GM10266 (cell line): Measurements from ENCODE around the gene MCF2L.

Experiments used
- DNase-seq: peaks from one replicate; pipeline ENCODE4 v3.0.0; 2012; ENCODE audit errors: extremely low spot score
- CTCF ChIP-seq: IDR thresholded peaks from 2 replicates; pipeline ENCODE4 v1.5.1; 2012; ENCODE audit warnings: mild to moderate bottlenecking, low read depth; ENCODE audit not compliant: control insufficient read depth, insufficient read depth; ENCODE audit errors: missing control alignments

Gene MCF2L

GRCh38 chr13:113093580-113094409 is 124.8 kb downstream of the MCF2L start:
- DNase-seq, result no peak
- TF ChIP-seq CTCF, result no peak

GRCh38 chr13:113094410-113094800 is 125.4 kb downstream of the MCF2L start:
- DNase-seq, result no peak
- no peak for TF ChIP-seq CTCF

- no peak for DNase-seq
- TF ChIP-seq CTCF, result no peak
Observed at GRCh38 chr13:113095146-113096051, 126.4 kb downstream of the MCF2L start.

- TF ChIP-seq CTCF, result no peak
- no peak for DNase-seq
Observed at GRCh38 chr13:113096052-113096744, 127.2 kb downstream of the MCF2L start.

GRCh38 chr13:113096745-113097305 is 127.8 kb downstream of the MCF2L start:
- DNase-seq, result no peak
- TF ChIP-seq CTCF, result no peak

- TF ChIP-seq CTCF, result no peak
- DNase-seq, result no peak
Observed at GRCh38 chr13:113097651-113098050, 128.6 kb downstream of the MCF2L start.
